ENCODE measurements around the gene COL1A1.

The COL1A1 gene

GRCh38 chr17:50141026-50141744 is 60.2 kb downstream of the COL1A1 start:
- no peak for DNase-seq

- peak; percentile 83 to 84 (median 83) for DNase-seq
Measured at GRCh38 chr17:50139950-50140885, 61.2 kb downstream of the COL1A1 start.

- DNase-seq, result no peak
Measured at GRCh38 chr17:50139185-50139783, 62.1 kb downstream of the COL1A1 start.

GRCh38 chr17:50137042-50137441 is 64.4 kb downstream of the COL1A1 start:
- peak; percentile 70 to 85 (median 77) for DNase-seq

GRCh38 chr17:50136096-50136687 is 65.2 kb downstream of the COL1A1 start:
- DNase-seq, result no peak

GRCh38 chr17:50135316-50136095 is 65.9 kb downstream of the COL1A1 start:
- no peak for DNase-seq

GRCh38 chr17:50134206-50135110 is 67.0 kb downstream of the COL1A1 start:
- DNase-seq, result no peak

GRCh38 chr17:50133769-50134099 is 67.7 kb downstream of the COL1A1 start:
- no peak for DNase-seq

Measured in suppressor macrophage treated with lipopolysaccharide for 1 hour (primary cell).